ENCODE results near the gene HAVCR2.

GRCh38 chr5:157067005-157067404 is 41.8 kb downstream of the HAVCR2 start:
- TF ChIP-seq, protein P1, sequence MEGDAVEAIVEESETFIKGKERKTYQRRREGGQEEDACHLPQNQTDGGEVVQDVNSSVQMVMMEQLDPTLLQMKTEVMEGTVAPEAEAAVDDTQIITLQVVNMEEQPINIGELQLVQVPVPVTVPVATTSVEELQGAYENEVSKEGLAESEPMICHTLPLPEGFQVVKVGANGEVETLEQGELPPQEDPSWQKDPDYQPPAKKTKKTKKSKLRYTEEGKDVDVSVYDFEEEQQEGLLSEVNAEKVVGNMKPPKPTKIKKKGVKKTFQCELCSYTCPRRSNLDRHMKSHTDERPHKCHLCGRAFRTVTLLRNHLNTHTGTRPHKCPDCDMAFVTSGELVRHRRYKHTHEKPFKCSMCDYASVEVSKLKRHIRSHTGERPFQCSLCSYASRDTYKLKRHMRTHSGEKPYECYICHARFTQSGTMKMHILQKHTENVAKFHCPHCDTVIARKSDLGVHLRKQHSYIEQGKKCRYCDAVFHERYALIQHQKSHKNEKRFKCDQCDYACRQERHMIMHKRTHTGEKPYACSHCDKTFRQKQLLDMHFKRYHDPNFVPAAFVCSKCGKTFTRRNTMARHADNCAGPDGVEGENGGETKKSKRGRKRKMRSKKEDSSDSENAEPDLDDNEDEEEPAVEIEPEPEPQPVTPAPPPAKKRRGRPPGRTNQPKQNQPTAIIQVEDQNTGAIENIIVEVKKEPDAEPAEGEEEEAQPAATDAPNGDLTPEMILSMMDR (conservative IDR thresholded peaks at IDR 0.05; ENCODE audit: low read depth, low read length) = no peak
- TF ChIP-seq EZH2 (IDR thresholded peaks at IDR 0.05; ENCODE audit: low read length, unreplicated experiment) = no peak
- TF ChIP-seq EZH2phosphoT487 (IDR thresholded peaks at IDR 0.05; ENCODE audit: borderline replicate concordance, low read length) = no peak
